H1 (cell line): Measurements from ENCODE around the gene NAIF1. TPM values are rescaled to one million over a fixed set of nuclear protein-coding genes. Genes with fewer than 3 reads are reported as not detected.

Source experiments
- ASH2L ChIP-seq: fragments of 200-600, 300-600 bp; sonication (generic); IDR thresholded peaks from one replicate; pipeline ENCODE4 v1.7.1; 2017; ENCODE audit warnings: low read length
- BACH1 ChIP-seq: IDR thresholded peaks from 2 replicates; pipeline ENCODE4 v1.6.1; 2012; ENCODE audit warnings: low read length, improper control_type of control experiment
- BCL11A ChIP-seq, 2 experiments: IDR thresholded peaks; one replicate each; pipeline ENCODE4 v1.6.1; 2011; ENCODE audit warnings: low read depth in 2 of 2, low read length in 2 of 2, mild to moderate bottlenecking in 2 of 2
- CEBPB ChIP-seq: IDR thresholded peaks from 2 replicates; pipeline ENCODE4 v1.6.1; 2012; ENCODE audit warnings: low read depth, low read length
- CHD1 ChIP-seq: IDR thresholded peaks from 2 replicates; pipeline ENCODE4 v1.6.1; 2012; ENCODE audit warnings: low read depth, low read length, improper control_type of control experiment
- CHD2 ChIP-seq: IDR thresholded peaks from 2 replicates; pipeline ENCODE4 v1.6.1; 2012; ENCODE audit warnings: low read length, improper control_type of control experiment
- CREB1 ChIP-seq: IDR thresholded peaks from 2 replicates; pipeline ENCODE4 v1.6.1; 2012; ENCODE audit warnings: inconsistent platforms
- CTBP2 ChIP-seq: IDR thresholded peaks from 2 replicates; pipeline ENCODE4 v1.7.0; 2011; ENCODE audit warnings: borderline replicate concordance, mild to moderate bottlenecking, moderate library complexity, mixed read lengths, low read length; ENCODE audit not compliant: insufficient read depth, insufficient read length
- E2F6 ChIP-seq: IDR thresholded peaks from 2 replicates; pipeline ENCODE4 v1.6.1; 2012; ENCODE audit warnings: inconsistent platforms
- EGR1 ChIP-seq: IDR thresholded peaks from 2 replicates; pipeline ENCODE4 v1.6.1; 2011; ENCODE audit warnings: low read depth, low read length, borderline replicate concordance
- EP300 ChIP-seq, 2 experiments: IDR thresholded peaks; 1 replicate in 1 of 2; 2 replicates in 1 of 2; pipeline ENCODE4 v1.6.1; 2011 to 2012; ENCODE audit warnings: low read depth in 2 of 2, low read length in 2 of 2, mild to moderate bottlenecking in 2 of 2, borderline replicate concordance in 1 of 2, inconsistent platforms in 1 of 2, moderate library complexity in 1 of 2
- GABPA ChIP-seq: IDR thresholded peaks from 2 replicates; pipeline ENCODE4 v1.6.1; 2011; ENCODE audit warnings: mild to moderate bottlenecking, low read length, moderate library complexity, borderline replicate concordance; ENCODE audit not compliant: insufficient read depth
- GTF2F1 ChIP-seq: IDR thresholded peaks from 2 replicates; pipeline ENCODE4 v1.6.1; 2012; ENCODE audit warnings: low read depth, low read length, improper control_type of control experiment, borderline replicate concordance
- HDAC6 ChIP-seq: IDR thresholded peaks from one replicate; pipeline ENCODE4 v1.7.1; 2012; ENCODE audit warnings: low read depth, mild to moderate bottlenecking, inconsistent platforms, low read length, moderate library complexity
- JUND ChIP-seq: IDR thresholded peaks from 2 replicates; pipeline ENCODE4 v1.6.1; 2011; ENCODE audit warnings: mild to moderate bottlenecking, improper control_type of control experiment, low read length
- MAX ChIP-seq: IDR thresholded peaks from 2 replicates; pipeline ENCODE4 v1.6.1; 2012; ENCODE audit warnings: inconsistent platforms
- POU5F1 ChIP-seq: IDR thresholded peaks from 2 replicates; pipeline ENCODE4 v1.6.1; 2011; ENCODE audit warnings: low read depth, mild to moderate bottlenecking, low read length, moderate library complexity
- RBBP5 ChIP-seq: IDR thresholded peaks from 2 replicates; pipeline ENCODE4 v1.7.1; 2012; ENCODE audit warnings: low read depth, mild to moderate bottlenecking, inconsistent platforms, low read length, moderate library complexity, borderline replicate concordance
- RFX5 ChIP-seq: IDR thresholded peaks from 2 replicates; pipeline ENCODE4 v1.6.1; 2011; ENCODE audit warnings: low read depth, low read length, improper control_type of control experiment, borderline replicate concordance
- SP1 ChIP-seq: IDR thresholded peaks from 2 replicates; pipeline ENCODE4 v1.6.1; 2011; ENCODE audit warnings: low read depth, low read length
- SP2 ChIP-seq: IDR thresholded peaks from 2 replicates; pipeline ENCODE4 v1.6.1; 2012; ENCODE audit warnings: mild to moderate bottlenecking, low read length, inconsistent platforms
- SP4 ChIP-seq: IDR thresholded peaks from 2 replicates; pipeline ENCODE4 v1.6.1; 2012; ENCODE audit warnings: low read length, inconsistent platforms
- TBP ChIP-seq: IDR thresholded peaks from 2 replicates; pipeline ENCODE4 v1.6.1; 2011; ENCODE audit warnings: low read depth, low read length, improper control_type of control experiment
- USF2 ChIP-seq: IDR thresholded peaks from 2 replicates; pipeline ENCODE4 v1.6.1; 2011; ENCODE audit warnings: low read length, improper control_type of control experiment
- polyA plus RNA-seq, 7 experiments: library from polyadenylated mRNA; depleted of rRNA in 3 of 7; stranded (reverse) in 5 of 7; unstranded in 2 of 7; fragments of >200 nt in 5 of 7; fragments of 200-250 nt in 2 of 7; gene quantifications; 1 replicate in 5 of 7; 2 replicates in 1 of 7; 4 replicates in 1 of 7; pipeline versions ENCODE4 v1.2.1 to v1.2.3, GENCODE V29; 2011 to 2013; ENCODE audit warnings: missing spikeins in 2 of 7, mixed read lengths in 2 of 7
- total RNA-seq: library from RNA; stranded (reverse); fragmentation: NEBNext Ultra II Directional; extraction: Animal tissue kit (Norgen Biotek cat#: 25700); gene quantifications from 2 replicates; pipeline ENCODE4 v1.2.1, GENCODE V29; 2021

The NAIF1 gene
- total and polyA plus RNA-seq, 2 of the 8 experiments (the other 6 are each of a cell fraction or from before 2014, with no cell fraction given), result 8.7 to 9.0 TPM

- no peak for TF ChIP-seq POU5F1
- TF ChIP-seq EGR1, result no peak
- TF ChIP-seq SP2, result no peak
- no peak; the same call in 1 of the 2 replicates for TF ChIP-seq GABPA
- no peak for TF ChIP-seq CTBP2
- no peak for TF ChIP-seq GTF2F1
- peak; percentile 35; the same call in 1 of the 2 replicates for TF ChIP-seq USF2
- no peak for TF ChIP-seq JUND
- TF ChIP-seq MAX, result peak; percentile 93
- TF ChIP-seq CREB1, result no peak
- TF ChIP-seq BACH1, result peak; percentile 82
- no peak for TF ChIP-seq CHD2
- TF ChIP-seq TBP, result no peak
- TF ChIP-seq RBBP5, result no peak
- TF ChIP-seq CEBPB, result no peak
- TF ChIP-seq BCL11A (IDR thresholded peaks at IDR 0.05; ENCODE audit: low read depth in 2 of 2, low read length in 2 of 2), result no peak
- TF ChIP-seq ASH2L, result peak; percentile 40
- no peak for TF ChIP-seq RFX5
- TF ChIP-seq SP1, result no peak
- no peak for TF ChIP-seq HDAC6
- TF ChIP-seq EP300 (IDR thresholded peaks at IDR 0.05; ENCODE audit: borderline replicate concordance in 1 of 2, low read depth in 2 of 2, low read length in 2 of 2), result peak in 1 of 2 experiments; percentile 25; a peak in 1 of 3 replicates
- TF ChIP-seq E2F6, result peak; percentile 24; the same call in 1 of the 2 replicates
- no peak for TF ChIP-seq SP4
- no peak for TF ChIP-seq CHD1
Observed at GRCh38 chr9:128034821-128035652, 32.1 kb downstream of the NAIF1 start (continued).
